Measurements from ENCODE around the gene CEP85L. TPM values are rescaled to one million over a fixed set of nuclear protein-coding genes. Genes with fewer than 3 reads are reported as not detected.
A peak's percentile ranks its signal among the peaks of the same experiment; 100 is the strongest.

The CEP85L gene
- total RNA-seq, 1 donor from 2014 or later = 21.8 TPM

DNA sequence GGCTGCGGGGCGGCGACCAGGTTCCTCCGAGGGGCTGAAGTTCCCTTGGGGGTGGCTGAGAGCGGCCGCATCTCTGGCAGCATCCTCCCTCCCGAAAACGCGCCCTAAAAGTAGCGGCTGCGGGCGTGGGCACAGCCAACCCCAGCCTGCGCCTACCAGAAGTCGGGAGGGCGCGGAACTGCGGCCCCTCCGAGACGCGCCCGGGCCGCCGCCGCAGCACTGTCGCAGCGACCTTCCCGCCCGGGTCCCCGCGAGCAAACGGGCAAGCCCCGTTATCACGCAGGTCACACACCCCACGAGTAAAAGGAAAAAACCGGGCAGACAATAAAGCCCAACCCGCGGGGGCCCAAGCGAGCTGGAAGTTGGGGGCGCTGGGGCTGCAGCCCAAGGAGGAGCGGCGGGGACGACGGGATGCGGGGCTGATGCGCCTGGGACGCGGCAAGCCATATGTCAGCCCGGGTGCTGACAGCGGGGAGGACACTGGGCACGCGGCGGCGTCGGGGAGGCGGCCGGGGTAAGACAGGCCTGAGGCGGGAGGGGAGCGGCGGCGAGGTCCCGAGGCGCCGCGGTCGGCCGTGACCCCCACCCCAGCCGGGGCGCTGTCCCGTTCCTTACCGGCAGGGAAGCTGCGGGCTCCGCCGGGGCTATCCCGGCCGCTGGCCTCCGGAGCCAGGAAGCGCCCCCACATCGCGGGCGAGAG, 659 bp downstream of the CEP85L start:
- Mint-ChIP-seq H3K36me3 (ENCODE audit: low read depth) (peaks cover 3% of the 10 kb centered on the region), H3K27ac (peak overlapping the region; percentile 71), H3K4me1 (peaks cover 22% of the 10 kb centered on the region), H3K27me3 (no peaks in the 10 kb centered on the region), H3K9me3 (no peaks in the 10 kb centered on the region), H3K4me3 (peak overlapping the region; percentile 98)
- CTCF ChIA-PET = interaction anchor here (0.9 to 1.1 kb wide), 3 partner anchors 59 to 85 kb away, joined by 3 read pairs; no protein-coding TSS in a partner anchor
- TF ChIP-seq, protein P1, sequence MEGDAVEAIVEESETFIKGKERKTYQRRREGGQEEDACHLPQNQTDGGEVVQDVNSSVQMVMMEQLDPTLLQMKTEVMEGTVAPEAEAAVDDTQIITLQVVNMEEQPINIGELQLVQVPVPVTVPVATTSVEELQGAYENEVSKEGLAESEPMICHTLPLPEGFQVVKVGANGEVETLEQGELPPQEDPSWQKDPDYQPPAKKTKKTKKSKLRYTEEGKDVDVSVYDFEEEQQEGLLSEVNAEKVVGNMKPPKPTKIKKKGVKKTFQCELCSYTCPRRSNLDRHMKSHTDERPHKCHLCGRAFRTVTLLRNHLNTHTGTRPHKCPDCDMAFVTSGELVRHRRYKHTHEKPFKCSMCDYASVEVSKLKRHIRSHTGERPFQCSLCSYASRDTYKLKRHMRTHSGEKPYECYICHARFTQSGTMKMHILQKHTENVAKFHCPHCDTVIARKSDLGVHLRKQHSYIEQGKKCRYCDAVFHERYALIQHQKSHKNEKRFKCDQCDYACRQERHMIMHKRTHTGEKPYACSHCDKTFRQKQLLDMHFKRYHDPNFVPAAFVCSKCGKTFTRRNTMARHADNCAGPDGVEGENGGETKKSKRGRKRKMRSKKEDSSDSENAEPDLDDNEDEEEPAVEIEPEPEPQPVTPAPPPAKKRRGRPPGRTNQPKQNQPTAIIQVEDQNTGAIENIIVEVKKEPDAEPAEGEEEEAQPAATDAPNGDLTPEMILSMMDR (IDR thresholded peaks at IDR 0.05) = no peak
- POLR2A ChIA-PET = interaction anchor here (0.7 to 1.8 kb wide), 18 partner anchors 9 to 1049 kb away, joined by 3 to 46 read pairs (median 4); partner anchors contain the start of genes GOPC and MCM9
- intact Hi-C loops (cut with micrococcal nuclease) = loop anchor here (1.0 to 5.0 kb wide), 8 partner anchors 60 to 1048 kb away; partner anchors contain the start of genes ASF1A, GOPC, MAN1A1 and MCM9
- peak; percentile 55 for DNase-seq
- peak; percentile 32 for ATAC-seq (ENCODE audit: low read depth)

DNA sequence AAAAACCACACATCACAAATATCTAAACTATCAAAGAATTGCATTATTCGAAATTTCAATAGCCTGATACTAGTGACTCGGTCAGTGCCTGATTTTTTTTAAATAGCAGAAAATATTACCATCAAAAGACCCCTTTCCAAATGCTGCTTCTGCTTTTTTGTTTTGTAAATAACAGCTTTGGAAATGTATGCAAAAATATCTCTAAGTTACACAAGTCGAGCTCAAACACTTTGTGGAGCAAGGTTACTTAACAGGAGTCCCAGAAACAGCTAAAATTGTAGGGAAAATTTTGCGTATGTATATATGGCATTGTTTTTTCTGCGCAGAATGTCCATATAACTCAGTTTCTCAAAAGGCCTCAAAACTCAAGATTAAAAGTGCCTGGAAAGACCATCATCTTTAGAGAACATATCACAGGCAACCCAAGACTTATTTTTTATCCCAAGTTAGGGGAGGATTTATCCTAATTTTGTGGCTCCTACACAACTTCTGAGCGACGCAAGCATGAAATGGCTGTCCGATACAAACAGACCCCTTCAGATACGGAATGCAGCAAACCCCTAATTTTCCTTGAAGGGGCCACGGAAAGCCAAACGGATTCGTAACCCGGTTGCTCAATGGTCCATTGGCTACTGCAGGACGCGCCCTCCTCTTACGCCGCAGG, 1.3 kb downstream of the CEP85L start:
- no peaks in the 10 kb centered on the region for H3K9me3 Mint-ChIP-seq

DNA sequence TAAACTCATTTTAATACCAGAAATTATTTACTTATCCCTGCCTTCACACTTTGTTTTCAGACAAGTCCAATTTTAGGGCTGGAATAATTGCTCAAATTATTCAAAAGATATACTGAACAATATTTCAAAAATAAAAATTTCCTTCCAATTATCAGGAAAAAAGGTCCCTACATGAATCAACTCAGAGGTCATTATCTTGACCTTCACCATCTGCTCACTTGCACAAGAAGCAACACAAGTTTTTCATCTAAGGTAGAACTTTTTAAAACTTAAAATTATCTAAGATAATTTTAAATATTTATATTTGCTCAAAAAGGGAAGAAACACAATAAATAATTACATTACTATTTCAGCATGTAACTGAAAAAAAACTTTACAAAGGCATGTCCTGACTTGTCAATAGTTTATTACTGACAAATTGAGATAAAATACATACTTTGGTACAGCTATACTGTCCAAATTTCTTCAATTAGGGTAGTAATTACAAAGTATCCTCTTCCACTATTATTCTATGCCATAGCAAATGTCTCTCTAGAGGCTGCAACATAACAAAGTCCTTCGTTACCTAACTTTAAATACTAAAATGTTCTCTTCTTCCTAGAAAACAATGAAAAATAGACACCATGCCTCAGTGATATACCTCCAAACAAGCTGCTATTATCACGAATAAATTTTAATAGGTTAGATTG, 2.4 kb downstream of the CEP85L start:
- no peak overlapping the region for H3K27ac Mint-ChIP-seq
- H3K4me1 Mint-ChIP-seq = peaks cover 25% of the 10 kb centered on the region
- ATAC-seq (ENCODE audit: low read depth) (no peak), DNase-seq (no peak)
- intact Hi-C loops (cut with micrococcal nuclease) = loop anchor here (1.0 kb wide), 1 partner anchor 429 kb away; the partner anchor contains the start of gene FAM184A
- no peaks in the 10 kb centered on the region for H3K27me3 Mint-ChIP-seq
- H3K9me3 Mint-ChIP-seq = no peaks in the 10 kb centered on the region
- TF ChIP-seq, protein P1 (IDR thresholded peaks at IDR 0.05) = no peak
- CTCF ChIA-PET = interaction anchor here (1.4 kb wide), 1 partner anchor 60 kb away, joined by 3 read pairs; no protein-coding TSS in a partner anchor
- peak overlapping the region; percentile 98 for H3K4me3 Mint-ChIP-seq
- H3K36me3 Mint-ChIP-seq (ENCODE audit: low read depth) = peaks cover 3% of the 10 kb centered on the region
- POLR2A ChIA-PET = interaction anchor here (0.6 to 0.7 kb wide), 3 partner anchors 61 to 298 kb away, joined by 3 read pairs; no protein-coding TSS in a partner anchor

More for the DNA sequence above, 1.3 kb downstream of the CEP85L start:
- DNase-seq (no peak), ATAC-seq (ENCODE audit: low read depth) (no peak)
- POLR2A ChIA-PET = interaction anchor here (0.6 to 1.8 kb wide), 8 partner anchors 11 to 297 kb away, joined by 3 to 46 read pairs (median 3); no protein-coding TSS in a partner anchor
- CTCF ChIA-PET = interaction anchor here (1.1 to 1.4 kb wide), 2 partner anchors 59 to 84 kb away, joined by 3 read pairs; no protein-coding TSS in a partner anchor
- TF ChIP-seq, protein P1 (IDR thresholded peaks at IDR 0.05) = no peak
- intact Hi-C loops (cut with micrococcal nuclease) = loop anchor here (1.0 to 5.0 kb wide), 4 partner anchors 428 to 1048 kb away; partner anchors contain the start of genes FAM184A, GOPC, MAN1A1 and NUS1
- H3K4me1 Mint-ChIP-seq = peaks cover 22% of the 10 kb centered on the region
- peaks cover 3% of the 10 kb centered on the region for H3K36me3 Mint-ChIP-seq (ENCODE audit: low read depth)
- peak overlapping the region; percentile 98 for H3K4me3 Mint-ChIP-seq
- H3K27me3 Mint-ChIP-seq = no peaks in the 10 kb centered on the region
- H3K27ac Mint-ChIP-seq = peak overlapping the region; percentile 37

DNA sequence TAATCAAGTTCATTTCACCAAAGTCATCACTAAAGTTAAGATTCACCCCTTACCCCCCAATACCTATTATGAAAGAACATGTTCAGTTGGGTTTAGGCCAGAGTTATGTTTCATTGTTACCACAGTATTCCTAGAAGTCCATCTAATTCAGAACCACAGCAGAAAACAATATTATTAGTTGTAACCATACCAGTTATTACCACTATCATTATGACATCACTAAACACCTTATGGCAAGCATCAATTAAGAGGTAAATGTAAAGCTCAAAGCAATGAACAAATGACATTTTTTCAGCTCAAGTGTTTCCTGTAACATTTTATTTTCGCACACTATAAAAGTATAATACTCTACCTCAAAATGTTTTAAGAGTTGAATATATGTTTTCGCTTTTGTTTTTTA, 4.4 kb downstream of the CEP85L start:
- intact Hi-C loops (cut with micrococcal nuclease) = no loop called here
- CTCF ChIA-PET = no interaction called here
- peaks cover 3% of the 10 kb centered on the region for H3K36me3 Mint-ChIP-seq (ENCODE audit: low read depth)
- no peaks in the 10 kb centered on the region for H3K9me3 Mint-ChIP-seq
- DNase-seq (no peak), ATAC-seq (ENCODE audit: low read depth) (no peak)
- TF ChIP-seq, protein P1 (IDR thresholded peaks at IDR 0.05) = no peak
- H3K4me3 Mint-ChIP-seq = no peak overlapping the region
- H3K27ac Mint-ChIP-seq = no peak overlapping the region
- peaks cover 19% of the 10 kb centered on the region for H3K4me1 Mint-ChIP-seq
- H3K27me3 Mint-ChIP-seq = no peaks in the 10 kb centered on the region
- POLR2A ChIA-PET = no interaction called here

Data from activated B cell treated with CpG ODN at 0.5 μM for 24 hours (primary cell).